GM10248 (cell line): ENCODE results near the gene IGFN1.

Source experiments
- CTCF ChIA-PET: fragments of 300-600 bp; sonication (Branson Sonifier 250); formaldehyde crosslinking; extraction: SDS; loops from one replicate; lab custom pipeline; 2021; ENCODE audit warnings: antibody characterized with exemption; lab: Yijun Ruan, JAX
- POLR2A ChIA-PET: fragments of 350-650 bp; sonication (Branson Sonifier 250); formaldehyde crosslinking; extraction: SDS; loops from one replicate; lab custom pipeline; 2020; ENCODE audit warnings: antibody characterized with exemption; lab: Yijun Ruan, JAX
- DNase-seq: peaks from one replicate; pipeline ENCODE4 v3.0.0; 2012; ENCODE audit errors: extremely low spot score
- TF ChIP-seq, protein P1 (sequence below): IDR thresholded peaks from 2 replicates; pipeline ENCODE4 v1.5.1; 2012; ENCODE audit warnings: mild to moderate bottlenecking, low read depth; ENCODE audit errors: extremely low read depth, missing control alignments, control extremely low read depth

Gene IGFN1

GRCh38 chr1:201260236-201260590 lies 69.6 kb downstream of the IGFN1 start:
- CTCF ChIA-PET, result no interaction called here
- TF ChIP-seq, protein P1, sequence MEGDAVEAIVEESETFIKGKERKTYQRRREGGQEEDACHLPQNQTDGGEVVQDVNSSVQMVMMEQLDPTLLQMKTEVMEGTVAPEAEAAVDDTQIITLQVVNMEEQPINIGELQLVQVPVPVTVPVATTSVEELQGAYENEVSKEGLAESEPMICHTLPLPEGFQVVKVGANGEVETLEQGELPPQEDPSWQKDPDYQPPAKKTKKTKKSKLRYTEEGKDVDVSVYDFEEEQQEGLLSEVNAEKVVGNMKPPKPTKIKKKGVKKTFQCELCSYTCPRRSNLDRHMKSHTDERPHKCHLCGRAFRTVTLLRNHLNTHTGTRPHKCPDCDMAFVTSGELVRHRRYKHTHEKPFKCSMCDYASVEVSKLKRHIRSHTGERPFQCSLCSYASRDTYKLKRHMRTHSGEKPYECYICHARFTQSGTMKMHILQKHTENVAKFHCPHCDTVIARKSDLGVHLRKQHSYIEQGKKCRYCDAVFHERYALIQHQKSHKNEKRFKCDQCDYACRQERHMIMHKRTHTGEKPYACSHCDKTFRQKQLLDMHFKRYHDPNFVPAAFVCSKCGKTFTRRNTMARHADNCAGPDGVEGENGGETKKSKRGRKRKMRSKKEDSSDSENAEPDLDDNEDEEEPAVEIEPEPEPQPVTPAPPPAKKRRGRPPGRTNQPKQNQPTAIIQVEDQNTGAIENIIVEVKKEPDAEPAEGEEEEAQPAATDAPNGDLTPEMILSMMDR, result no peak
- POLR2A ChIA-PET, result no interaction called here
- DNase-seq, result no peak

DNA sequence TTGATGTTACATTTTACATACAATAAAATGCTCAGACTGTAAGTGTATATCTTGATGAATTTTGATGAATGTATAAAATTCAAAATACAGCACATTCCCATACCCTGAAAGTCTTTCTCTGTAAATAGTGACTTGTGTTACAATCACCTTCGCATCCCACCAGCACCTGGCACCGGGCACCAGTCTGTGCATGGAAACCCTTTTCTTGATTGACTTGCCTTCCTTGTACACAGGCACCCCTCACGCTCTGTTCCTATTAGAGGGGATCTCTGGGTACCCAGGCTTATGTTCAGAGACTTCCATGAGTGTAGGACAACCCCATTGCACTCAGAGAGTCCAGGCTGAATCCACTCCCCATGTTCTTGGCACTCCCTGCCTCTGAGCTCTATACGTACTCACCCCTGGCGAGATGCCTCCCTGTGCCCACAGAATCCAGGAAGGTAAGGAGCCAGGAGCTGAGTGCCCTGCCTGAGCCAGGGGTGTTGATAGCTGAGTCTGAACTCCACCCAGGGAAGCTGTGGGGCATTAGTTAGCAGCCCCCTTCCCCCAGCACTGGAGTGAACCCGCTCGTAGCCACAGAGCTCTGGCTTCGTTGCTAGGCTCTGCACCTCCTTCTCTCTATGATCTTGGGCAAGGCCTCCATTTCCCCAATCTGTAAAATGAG lies 70.2 kb downstream of the IGFN1 start:
- POLR2A ChIA-PET, result no interaction called here
- CTCF ChIA-PET, result interaction anchor here (1.3 kb wide), 1 partner anchor 18 kb away, joined by 4 read pairs; no protein-coding TSS in a partner anchor
- no peak for DNase-seq
- TF ChIP-seq, protein P1, result no peak

DNA sequence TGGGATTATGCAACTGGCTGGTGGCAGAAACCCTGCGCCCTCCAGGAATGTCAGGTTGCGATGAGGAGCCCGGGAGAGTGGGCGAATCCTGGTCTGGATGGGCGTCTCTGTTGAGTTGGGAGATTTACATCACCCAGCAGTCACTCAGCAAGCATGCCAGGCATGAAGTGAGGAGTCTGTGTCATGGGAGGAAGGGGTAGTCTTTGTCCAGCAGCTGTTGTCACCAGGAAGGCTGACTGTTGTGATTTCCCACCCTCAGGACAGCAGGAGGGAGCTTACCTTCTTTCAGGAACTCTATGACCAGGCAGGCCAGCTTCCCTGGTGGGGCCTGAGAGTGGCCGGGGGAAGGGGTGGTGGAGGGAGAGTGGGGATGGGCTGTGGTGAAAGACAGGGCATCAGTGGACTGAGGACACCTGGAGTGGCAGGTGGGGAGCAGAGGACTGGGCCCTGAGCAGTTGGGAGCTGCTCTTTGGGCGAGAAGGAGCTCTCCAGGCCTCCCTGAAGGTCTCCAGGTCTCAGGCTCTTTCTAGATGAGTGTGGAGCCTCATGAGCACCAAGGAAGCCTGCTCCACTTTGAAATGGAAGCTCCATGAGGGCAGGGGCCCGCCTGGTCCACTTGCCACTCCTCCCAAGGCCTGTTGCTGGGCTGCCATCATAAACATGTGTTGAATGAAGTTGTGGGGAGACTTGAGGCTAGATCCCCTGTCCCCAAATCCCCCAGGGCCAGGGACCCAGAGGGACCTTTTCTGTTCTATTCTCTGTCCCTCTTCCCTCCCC lies 71.3 kb downstream of the IGFN1 start:
- TF ChIP-seq, protein P1, result no peak

DNA sequence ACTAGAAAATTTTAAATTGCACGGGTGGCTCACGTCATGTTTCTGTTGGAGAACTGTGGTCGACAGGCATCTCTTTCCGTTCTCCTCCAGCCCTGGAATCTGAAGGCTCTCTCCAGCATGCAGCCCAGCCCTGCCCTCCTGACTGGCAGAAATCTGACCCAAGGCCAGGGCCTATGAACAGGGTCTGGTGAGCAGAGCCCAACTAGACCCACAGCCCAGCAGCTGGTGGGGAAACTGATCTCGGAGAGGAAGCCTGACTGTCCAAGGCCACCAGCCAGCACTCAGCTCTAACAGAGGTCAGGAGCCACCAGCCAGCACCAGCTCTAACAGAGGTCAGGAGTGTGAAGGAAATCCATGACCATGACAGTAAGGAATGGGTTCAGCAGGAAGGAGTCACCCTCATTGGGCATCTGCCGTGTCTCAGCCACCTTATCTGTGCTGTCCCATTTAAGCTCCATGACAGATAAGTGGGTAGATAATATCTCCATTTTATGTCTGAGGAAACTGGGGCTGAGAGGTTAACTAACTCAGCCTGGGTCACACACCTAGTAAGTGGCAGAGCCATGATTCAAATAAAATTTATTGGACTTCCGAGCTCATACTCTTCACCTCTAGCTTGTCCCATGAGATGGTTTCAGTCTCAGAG lies 72.5 kb downstream of the IGFN1 start:
- ChIA-PET POLR2A (no interaction called here), CTCF (interaction anchor here (1.3 to 2.5 kb wide), 6 partner anchors 8 to 173 kb away, joined by 4 to 15 read pairs (median 5); no protein-coding TSS in a partner anchor)
- no peak for DNase-seq
- TF ChIP-seq, protein P1, result no peak

More for the DNA sequence above, 71.3 kb downstream of the IGFN1 start:
- ChIA-PET POLR2A (no interaction called here), CTCF (interaction anchor here (1.3 to 2.5 kb wide), 4 partner anchors 11 to 100 kb away, joined by 4 to 15 read pairs (median 4); no protein-coding TSS in a partner anchor)
- no peak for DNase-seq

GRCh38 chr1:201264072-201264471 lies 73.4 kb downstream of the IGFN1 start:
- no peak for DNase-seq
- POLR2A ChIA-PET, result no interaction called here
- TF ChIP-seq, protein P1, result no peak
- CTCF ChIA-PET, result interaction anchor here (1.4 to 1.5 kb wide), 2 partner anchors 9 to 172 kb away, joined by 5 to 10 read pairs; no protein-coding TSS in a partner anchor

DNA sequence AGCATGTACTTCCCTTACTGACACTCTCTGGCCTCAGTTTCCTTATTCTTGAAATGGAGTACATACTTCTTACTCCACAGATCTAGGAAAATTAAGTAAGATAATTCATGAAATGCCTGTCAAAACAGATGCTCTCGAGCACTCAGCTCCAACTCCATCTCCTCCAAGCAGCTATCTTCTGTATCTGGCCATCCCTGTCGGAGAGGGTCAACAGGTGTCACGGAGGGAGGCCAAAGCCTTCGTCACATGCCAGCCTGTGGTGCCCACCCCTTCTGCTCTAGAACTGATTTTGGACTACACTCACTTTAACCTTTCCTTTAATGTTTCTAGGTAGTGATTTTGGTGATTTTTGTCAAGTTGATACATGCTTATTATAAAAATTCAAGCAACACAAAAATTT lies 73.9 kb downstream of the IGFN1 start:
- TF ChIP-seq, protein P1, result no peak
- no peak for DNase-seq
- ChIA-PET CTCF (interaction anchor here (1.4 to 1.5 kb wide), 2 partner anchors 10 to 171 kb away, joined by 5 to 10 read pairs; no protein-coding TSS in a partner anchor), POLR2A (no interaction called here)
